Esophagus muscularis mucosa (tissue), 4 donors: ENCODE data around the gene SMIM1. TPM values are rescaled to one million over a fixed set of nuclear protein-coding genes. Genes with fewer than 3 reads are reported as not detected.

Source experiments
- DNase-seq: peaks from one replicate; pipeline ENCODE4 v3.0.0-alpha.2; 2017; ENCODE audit errors: extremely low spot score
- H3K27ac ChIP-seq, 4 donors: fragments of 200-600 bp; sonication (generic); replicated peaks in 1 of 4; 1 replicate in 3 of 4; 2 replicates in 1 of 4; pipeline ENCODE4 v1.5.1; 2016 to 2019; ENCODE audit warnings: mild to moderate bottlenecking in 1 of 4
- H3K27me3 ChIP-seq, 4 donors: fragments of 200-600 bp; sonication (generic); one replicate each; pipeline versions ENCODE4 v1.5.1 to v1.6.0; 2016 to 2019
- H3K36me3 ChIP-seq, 4 donors: fragments of 200-600 bp; sonication (generic); one replicate each; pipeline ENCODE4 v1.5.1; 2016 to 2019
- H3K4me1 ChIP-seq, 4 donors: fragments of 200-600 bp; sonication (generic); one replicate each; pipeline ENCODE4 v1.5.1; 2016 to 2019
- H3K4me3 ChIP-seq, 4 donors: fragments of 200-600 bp; sonication (generic); 1 replicate in 2 of 4; 2 replicates in 2 of 4; pipeline ENCODE4 v1.5.1; 2016 to 2019; ENCODE audit warnings: mild to moderate bottlenecking in 4 of 4, moderate library complexity in 1 of 4
- H3K9me3 ChIP-seq, 4 donors: fragments of 200-600 bp; sonication (generic); 1 replicate in 3 of 4; 2 replicates in 1 of 4; pipeline ENCODE4 v1.5.1; 2016 to 2019
- CTCF ChIP-seq, 3 experiments: fragments of 200-600 bp in 2 of 3; fragments of 450-650 bp in 1 of 3; sonication (generic) in 2 of 3; IDR thresholded peaks; one replicate each; pipeline ENCODE4 v1.5.1; 2017 to 2019; ENCODE audit warnings: antibody characterized with exemption in 3 of 3, mild to moderate bottlenecking in 2 of 3, moderate library complexity in 1 of 3
- EP300 ChIP-seq: sonication (generic); formaldehyde crosslinking; IDR thresholded peaks from one replicate; pipeline ENCODE4 v1.6.1; 2017; ENCODE audit warnings: antibody characterized with exemption
- POLR2A ChIP-seq: fragments of 450-650 bp; IDR thresholded peaks from one replicate; pipeline ENCODE4 v1.6.1; 2017; ENCODE audit warnings: antibody characterized with exemption, moderate library complexity, mild to moderate bottlenecking, low read depth
- POLR2AphosphoS5 ChIP-seq, 2 donors: sonication (generic); formaldehyde crosslinking; IDR thresholded peaks; one replicate each; pipeline ENCODE4 v1.6.1; 2017; ENCODE audit warnings: antibody characterized with exemption in 2 of 2
- WGBS: methylation state at CpG from one replicate; pipeline ENCODE4 v1.1.5; 2018; 5-methylcytosine and 5-hydroxymethylcytosine counted together
- intact Hi-C: fragments of 100-400 bp; cut with DNase I; formaldehyde crosslinking; loops from one replicate; pipeline ENCODE4 v1.15.1; 2023
- total RNA-seq, 4 donors: library from RNA; depleted of rRNA; stranded (reverse); fragments of >200 nt; gene quantifications; one replicate each; pipeline versions ENCODE4 v1.1.0 to v1.2.1, GENCODE V29; 2016

SMIM1 gene
- total RNA-seq, 4 donors from 2014 or later: 10.5 to 16.3 (median 13.3) TPM

DNA sequence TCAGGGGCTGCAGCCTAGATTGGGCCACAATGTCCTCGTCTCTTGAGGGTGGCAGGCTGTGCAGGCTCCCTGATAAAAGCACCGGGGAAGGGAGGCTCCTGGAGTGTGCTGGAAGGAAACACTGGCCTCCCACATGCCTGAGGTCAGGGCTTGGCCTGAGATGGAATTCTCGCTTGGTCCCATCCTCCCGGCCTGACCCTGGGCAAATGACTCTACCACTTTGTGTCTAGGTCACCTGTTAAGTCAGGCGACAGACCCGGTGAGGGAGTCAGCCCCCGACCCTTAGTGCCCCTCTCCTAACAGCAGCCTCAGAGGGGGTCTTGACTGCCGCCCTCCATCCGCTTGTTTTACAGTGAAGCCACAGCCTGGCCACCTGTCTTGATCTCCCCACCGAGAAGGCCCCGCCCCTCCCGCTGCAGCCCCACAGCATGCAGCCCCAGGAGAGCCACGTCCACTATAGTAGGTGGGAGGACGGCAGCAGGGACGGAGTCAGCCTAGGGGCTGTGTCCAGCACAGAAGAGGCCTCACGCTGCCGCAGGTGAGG is 2.5 kb downstream of the SMIM1 start:
- intact Hi-C loops: no loop called here
- Histone ChIP-seq H3K27me3 (no peaks in the 10 kb centered on the region), H3K36me3 (peaks cover 12 to 25% (median 23%) of the 10 kb centered on the region in 4 donors), H3K4me3 (no peak overlapping the region), H3K27ac (peak overlapping the region in 1 of 4 donors; percentile 14), H3K4me1 (peaks cover 36 to 58% (median 53%) of the 10 kb centered on the region in 4 donors), H3K9me3 (no peaks in the 10 kb centered on the region)
- TF ChIP-seq EP300: no peak
- no peak for TF ChIP-seq CTCF (IDR thresholded peaks at IDR 0.05)
- TF ChIP-seq POLR2AphosphoS5 (IDR thresholded peaks at IDR 0.05): no peak
- TF ChIP-seq POLR2A: no peak
- WGBS: 63% methylated on average over 9 of the region's 17 CpGs
- DNase-seq: no peak

- DNase-seq: no peak
- intact Hi-C loops: no loop called here
- Histone ChIP-seq H3K4me3 (no peak overlapping the region), H3K4me1 (peaks cover 36 to 55% (median 51%) of the 10 kb centered on the region in 4 donors), H3K9me3 (no peaks in the 10 kb centered on the region), H3K36me3 (peaks cover 17 to 31% (median 29%) of the 10 kb centered on the region in 4 donors), H3K27me3 (no peaks in the 10 kb centered on the region), H3K27ac (no peak overlapping the region)
- 55% methylated on average over 4 of the region's 27 CpGs for WGBS
- TF ChIP-seq POLR2AphosphoS5 (IDR thresholded peaks at IDR 0.05) (no peak), POLR2A (no peak), CTCF (IDR thresholded peaks at IDR 0.05) (no peak), EP300 (no peak)
These were observed 3.1 kb downstream of the SMIM1 start for GRCh38 chr1:3775490-3776230.

GRCh38 chr1:3776231-3776961 is 3.8 kb downstream of the SMIM1 start:
- H3K27ac ChIP-seq: peak overlapping the region in 1 of 4 donors; percentile 2
- H3K9me3 ChIP-seq: no peaks in the 10 kb centered on the region
- intact Hi-C loops: no loop called here
- no peak for TF ChIP-seq POLR2AphosphoS5 (IDR thresholded peaks at IDR 0.05)
- no peak for TF ChIP-seq POLR2A
- TF ChIP-seq CTCF (IDR thresholded peaks at IDR 0.05): no peak
- no peak for TF ChIP-seq EP300
- no peak for DNase-seq
- no peak overlapping the region for H3K4me3 ChIP-seq
- no peaks in the 10 kb centered on the region for H3K27me3 ChIP-seq
- WGBS: 86% methylated on average over 10 of the region's 21 CpGs
- H3K4me1 ChIP-seq: peaks cover 32 to 48% (median 45%) of the 10 kb centered on the region in 4 donors
- H3K36me3 ChIP-seq: peaks cover 24 to 39% (median 37%) of the 10 kb centered on the region in 4 donors

DNA sequence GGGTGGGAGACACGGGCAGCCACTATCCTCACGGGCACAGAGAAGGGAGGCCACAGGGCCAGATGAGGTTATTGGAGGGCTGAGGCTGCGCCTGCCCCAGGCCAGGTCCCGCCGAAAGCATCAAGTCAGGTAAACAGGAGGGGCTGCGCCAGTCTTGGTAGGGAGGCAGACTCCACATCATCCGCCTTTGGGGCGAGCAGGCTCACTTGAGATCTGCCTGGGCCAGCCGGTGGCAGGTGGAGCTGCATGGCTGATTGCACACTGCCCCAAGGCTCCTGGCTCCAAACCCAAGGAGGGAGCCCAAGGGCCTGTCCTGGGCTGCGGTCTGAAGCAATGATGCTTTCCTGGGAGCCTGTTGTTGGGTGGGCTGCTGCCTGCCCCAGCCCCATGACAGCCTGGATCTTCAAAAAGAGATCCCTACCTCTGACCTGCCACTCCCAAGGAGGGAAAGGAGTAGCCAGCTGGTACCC is 4.6 kb downstream of the SMIM1 start:
- Histone ChIP-seq H3K4me1 (peaks cover 26 to 41% (median 38%) of the 10 kb centered on the region in 4 donors), H3K27ac (no peak overlapping the region), H3K4me3 (no peak overlapping the region), H3K36me3 (peaks cover 32 to 46% (median 44%) of the 10 kb centered on the region in 4 donors), H3K27me3 (no peaks in the 10 kb centered on the region), H3K9me3 (no peaks in the 10 kb centered on the region)
- intact Hi-C loops: no loop called here
- 65% methylated on average over 4 of the region's 10 CpGs for WGBS
- no peak for DNase-seq
- TF ChIP-seq POLR2AphosphoS5 (IDR thresholded peaks at IDR 0.05): no peak
- TF ChIP-seq CTCF (IDR thresholded peaks at IDR 0.05): no peak
- TF ChIP-seq POLR2A: no peak
- no peak for TF ChIP-seq EP300
